B cell (primary cell): Measurements from ENCODE around the gene RIPOR1. TPM values are rescaled to one million over a fixed set of nuclear protein-coding genes. Genes with fewer than 3 reads are reported as not detected.
A peak's percentile ranks its signal among the peaks of the same experiment; 100 is the strongest.

Source experiments
- ATAC-seq: fragments of 200-7000 bp; cut with Tn5 transposase; one replicate; pipeline ENCODE4 v1.10.0; 2021; ENCODE audit warnings: low read depth, mild to moderate bottlenecking, moderate number of reproducible peaks, moderate library complexity
- CTCF ChIA-PET: fragments of 350-600 bp; sonication (Branson Sonifier 250); formaldehyde crosslinking; loops from one replicate; lab custom pipeline; 2021; ENCODE audit warnings: antibody characterized with exemption, inconsistent platforms; lab: Charles Lee
- POLR2A ChIA-PET: fragments of 350-600 bp; sonication (Branson Sonifier 250); formaldehyde crosslinking; loops from one replicate; lab custom pipeline; 2021; ENCODE audit warnings: antibody characterized with exemption; lab: Charles Lee
- DNase-seq: peaks from one replicate; pipeline ENCODE4 v3.0.0; 2013
- H2AFZ ChIP-seq: 2 replicates; pipeline ENCODE4 v1.6.1; 2012; ENCODE audit warnings: mild to moderate bottlenecking, low read depth, low read length; ENCODE audit not compliant: insufficient read depth, poor library complexity, severe bottlenecking
- H3K27ac ChIP-seq, 2 donors: 1 replicate in 1 of 2; 2 replicates in 1 of 2; pipeline ENCODE4 v1.5.1; 2012 to 2013; ENCODE audit warnings: low read length in 2 of 2, mild to moderate bottlenecking in 2 of 2, moderate library complexity in 1 of 2
- H3K27me3 ChIP-seq, 4 experiments: fragments of 200-600 bp in 1 of 4; sonication (generic) in 1 of 4; replicated peaks in 1 of 4; 1 replicate in 2 of 4; 2 replicates in 2 of 4; pipeline versions ENCODE4 v1.6.1 to v1.7.0; 2013 to 2016; ENCODE audit warnings: low read length in 3 of 4, mild to moderate bottlenecking in 2 of 4, mixed read lengths in 1 of 4, moderate library complexity in 1 of 4; ENCODE audit not compliant: insufficient read depth in 4 of 4, control insufficient read depth in 3 of 4; ENCODE audit errors: control extremely low read depth in 1 of 4
- H3K36me3 ChIP-seq, 2 experiments: replicated peaks in 1 of 2; 1 replicate in 1 of 2; 2 replicates in 1 of 2; pipeline versions ENCODE4 v1.6.1 to v1.7.1; 2013; ENCODE audit warnings: low read length in 1 of 2; ENCODE audit not compliant: insufficient read depth in 2 of 2, control insufficient read depth in 1 of 2; ENCODE audit errors: control extremely low read depth in 1 of 2, extremely low read depth in 1 of 2
- H3K4me1 ChIP-seq, 2 donors: fragments of 200-600 bp in 1 of 2; sonication (generic) in 1 of 2; 1 replicate in 1 of 2; 2 replicates in 1 of 2; pipeline versions ENCODE4 v1.5.1 to v1.6.1; 2013 to 2017; ENCODE audit warnings: low read length in 2 of 2; ENCODE audit not compliant: control insufficient read depth in 2 of 2, insufficient read depth in 2 of 2
- H3K4me2 ChIP-seq: replicated peaks from 2 replicates; pipeline ENCODE3; 2012; ENCODE audit warnings: mild to moderate bottlenecking, low read depth, low read length; ENCODE audit not compliant: poor library complexity, severe bottlenecking
- H3K4me3 ChIP-seq, 5 experiments: fragments of 200-600 bp in 1 of 5; sonication (generic) in 1 of 5; 1 replicate in 3 of 5; 2 replicates in 2 of 5; pipeline versions ENCODE4 v1.5.1 to v1.7.0; 2011 to 2016; ENCODE audit warnings: low read length in 4 of 5, mild to moderate bottlenecking in 4 of 5, low read depth in 2 of 5, control low read depth in 1 of 5, moderate library complexity in 1 of 5; ENCODE audit not compliant: insufficient read depth in 1 of 5; ENCODE audit errors: control extremely low read depth in 1 of 5, extremely low read depth in 1 of 5
- H3K79me2 ChIP-seq: fragments of 200-600 bp; sonication (generic); one replicate; pipeline ENCODE4 v1.6.0; 2016; ENCODE audit warnings: low read length; ENCODE audit not compliant: control insufficient read depth, insufficient read depth
- H3K9ac ChIP-seq: fragments of 200-600 bp; sonication (generic); 2 replicates; pipeline ENCODE4 v1.6.1; 2017; ENCODE audit warnings: mild to moderate bottlenecking, low read length, moderate library complexity
- H3K9me3 ChIP-seq, 3 donors: one replicate each; pipeline versions ENCODE4 v1.6.1 to v1.7.1; 2013; ENCODE audit warnings: low read length in 2 of 3; ENCODE audit not compliant: control insufficient read depth in 2 of 3, insufficient read depth in 1 of 3; ENCODE audit errors: control extremely low read depth in 1 of 3
- H4K20me1 ChIP-seq: 2 replicates; pipeline ENCODE4 v1.6.0; 2012; ENCODE audit warnings: mild to moderate bottlenecking, low read length; ENCODE audit not compliant: insufficient read depth, control insufficient read depth, poor library complexity, severe bottlenecking
- H3K27ac Mint-ChIP-seq: one replicate; pipeline ENCODE4 v1.8.0; 2021; ENCODE audit warnings: mixed read lengths
- H3K27me3 Mint-ChIP-seq: one replicate; pipeline ENCODE4 v1.8.0; 2021; ENCODE audit warnings: mixed read lengths
- H3K4me1 Mint-ChIP-seq: one replicate; pipeline ENCODE4 v1.8.0; 2021; ENCODE audit warnings: mixed read lengths
- H3K4me3 Mint-ChIP-seq: one replicate; pipeline ENCODE4 v1.8.0; 2021; ENCODE audit warnings: mixed read lengths
- H3K9me3 Mint-ChIP-seq: one replicate; pipeline ENCODE4 v1.8.0; 2022; ENCODE audit warnings: mixed read lengths; ENCODE audit not compliant: insufficient read depth
- EZH2 ChIP-seq: IDR thresholded peaks from 2 replicates; pipeline ENCODE4 v1.6.1; 2012; ENCODE audit warnings: borderline replicate concordance, low read depth, mild to moderate bottlenecking, moderate library complexity, low read length; ENCODE audit not compliant: insufficient read depth, poor library complexity, severe bottlenecking
- WGBS: methylation state at CpG from one replicate; pipeline ENCODE4 v1.1.5; 2013; ENCODE audit warnings: missing lambda C conversion rate; ENCODE audit not compliant: insufficient coverage; 5-methylcytosine and 5-hydroxymethylcytosine counted together
- intact Hi-C: fragments of 100-400 bp; cut with micrococcal nuclease; formaldehyde crosslinking; loops from one replicate; pipeline ENCODE4 v1.10.0; 2022
- polyA plus RNA-seq: library from polyadenylated mRNA; depleted of rRNA; stranded (reverse); fragments of >200 nt; gene quantifications from 2 replicates; pipeline ENCODE4 v1.2.3, GENCODE V29; 2012
- total RNA-seq, 2 donors: library from RNA; stranded (reverse); fragments of 120-200 nt in 1 of 2; gene quantifications; 1 replicate in 1 of 2; 2 replicates in 1 of 2; pipeline versions ENCODE4 v1.2.3 to v1.2.4, GENCODE V29; 2013 to 2022
- TF ChIP-seq, protein P1 (sequence below): fragments of 200-600 bp; IDR thresholded peaks from one replicate; pipeline ENCODE4 v1.8.0; 2022; ENCODE audit warnings: antibody characterized with exemption, mild to moderate bottlenecking

The RIPOR1 gene
- total and polyA plus RNA-seq, 2 donors (not counting 1 experiment from before 2014, with no cell fraction given) = 124 to 363 TPM

DNA sequence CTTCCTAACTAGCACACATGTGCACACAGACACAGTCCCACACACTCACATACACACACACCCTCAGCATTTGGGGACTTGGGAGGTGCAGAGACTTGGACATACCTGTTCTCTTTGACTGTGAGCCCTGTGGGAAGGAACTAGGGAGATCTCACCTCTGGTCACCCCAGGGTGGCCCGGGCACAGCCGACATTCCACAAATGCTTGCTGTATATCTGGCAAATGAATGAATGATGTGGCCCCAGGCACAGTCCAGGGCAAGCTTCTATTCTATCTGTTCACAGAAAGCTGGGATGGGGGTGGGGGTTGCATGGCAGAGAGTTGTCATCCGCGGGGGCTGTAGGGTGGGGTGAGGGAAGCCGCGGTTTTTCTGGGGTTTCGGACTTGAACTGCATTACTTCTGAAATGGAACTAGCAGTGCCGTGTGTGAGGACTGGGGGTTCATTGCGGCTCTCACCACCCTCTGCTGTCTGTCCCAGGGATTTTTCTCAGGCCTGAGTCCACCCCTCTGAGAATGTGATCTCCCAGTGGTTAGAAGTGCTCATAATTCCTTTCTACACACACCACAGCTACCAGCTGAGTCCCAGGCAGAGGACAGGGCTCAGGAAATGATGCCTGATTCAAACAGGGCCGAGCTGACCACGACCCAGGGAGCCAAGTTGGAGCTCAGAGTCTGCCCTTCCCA lies 3.3 kb upstream of the RIPOR1 start:
- Histone ChIP-seq H3K4me1 (peaks cover 11 to 41% of the 10 kb centered on the region in 2 donors), H2AFZ (no peak overlapping the region), H3K4me3 (no peak overlapping the region), H3K27ac (no peak overlapping the region), H4K20me1 (peaks cover 7% of the 10 kb centered on the region), H3K36me3 (peaks cover 0 to 4% of the 10 kb centered on the region in 2 experiments), H3K27me3 (no peaks in the 10 kb centered on the region), H3K9me3 (no peaks in the 10 kb centered on the region), H3K9ac (no peak overlapping the region), H3K4me2 (no peak overlapping the region), H3K79me2 (peaks cover 59% of the 10 kb centered on the region)
- peaks cover 53% of the 10 kb centered on the region for H3K4me1 Mint-ChIP-seq
- H3K4me3 Mint-ChIP-seq = no peak overlapping the region
- H3K27ac Mint-ChIP-seq = peak overlapping the region; percentile 72
- DNase-seq = peak; percentile 22
- intact Hi-C loops = loop anchor here (10.0 kb wide), 1 partner anchor 279 kb away; the partner anchor contains the start of genes RANBP10 and TSNAXIP1
- no peaks in the 10 kb centered on the region for H3K9me3 Mint-ChIP-seq
- ChIA-PET CTCF (interaction anchor here (0.6 to 18.8 kb wide), 11 partner anchors 8 to 147 kb away, joined by 3 to 817 read pairs (median 5); partner anchors contain the start of genes AGRP, ATP6V0D1, CARMIL2 and CTCF), POLR2A (interaction anchor here (0.6 to 10.2 kb wide), 5 partner anchors 8 to 79 kb away, joined by 3 to 76 read pairs (median 3); partner anchors contain the start of gene CTCF)
- 78% methylated on average over 10 of the region's 11 CpGs for WGBS
- no peak for ATAC-seq
- no peak for TF ChIP-seq EZH2
- TF ChIP-seq, protein P1, sequence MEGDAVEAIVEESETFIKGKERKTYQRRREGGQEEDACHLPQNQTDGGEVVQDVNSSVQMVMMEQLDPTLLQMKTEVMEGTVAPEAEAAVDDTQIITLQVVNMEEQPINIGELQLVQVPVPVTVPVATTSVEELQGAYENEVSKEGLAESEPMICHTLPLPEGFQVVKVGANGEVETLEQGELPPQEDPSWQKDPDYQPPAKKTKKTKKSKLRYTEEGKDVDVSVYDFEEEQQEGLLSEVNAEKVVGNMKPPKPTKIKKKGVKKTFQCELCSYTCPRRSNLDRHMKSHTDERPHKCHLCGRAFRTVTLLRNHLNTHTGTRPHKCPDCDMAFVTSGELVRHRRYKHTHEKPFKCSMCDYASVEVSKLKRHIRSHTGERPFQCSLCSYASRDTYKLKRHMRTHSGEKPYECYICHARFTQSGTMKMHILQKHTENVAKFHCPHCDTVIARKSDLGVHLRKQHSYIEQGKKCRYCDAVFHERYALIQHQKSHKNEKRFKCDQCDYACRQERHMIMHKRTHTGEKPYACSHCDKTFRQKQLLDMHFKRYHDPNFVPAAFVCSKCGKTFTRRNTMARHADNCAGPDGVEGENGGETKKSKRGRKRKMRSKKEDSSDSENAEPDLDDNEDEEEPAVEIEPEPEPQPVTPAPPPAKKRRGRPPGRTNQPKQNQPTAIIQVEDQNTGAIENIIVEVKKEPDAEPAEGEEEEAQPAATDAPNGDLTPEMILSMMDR = no peak
- no peaks in the 10 kb centered on the region for H3K27me3 Mint-ChIP-seq
